H9 (cell line): ENCODE results near the gene EFHD2. TPM values are rescaled to one million over a fixed set of nuclear protein-coding genes. Genes with fewer than 3 reads are reported as not detected.

Experiments
- DNase-seq: peaks from one replicate; pipeline ENCODE4 v3.0.0-alpha.2; 2017
- H2AFZ ChIP-seq: one replicate; pipeline ENCODE4 v1.6.1; 2013; ENCODE audit warnings: mild to moderate bottlenecking, low read length, control low read depth, moderate library complexity
- H2AK5ac ChIP-seq: 2 replicates; pipeline ENCODE4 v1.6.1; 2013; ENCODE audit warnings: low read length, control low read depth, mixed read lengths; ENCODE audit not compliant: insufficient read length
- H2BK120ac ChIP-seq: one replicate; pipeline ENCODE4 v1.6.1; 2013; ENCODE audit warnings: low read depth, mild to moderate bottlenecking, low read length, control low read depth, inconsistent platforms; ENCODE audit not compliant: poor library complexity, severe bottlenecking
- H2BK12ac ChIP-seq: 2 replicates; pipeline ENCODE4 v1.6.1; 2013; ENCODE audit warnings: low read length, control low read depth, mixed read lengths, low read depth; ENCODE audit not compliant: insufficient read length
- H2BK15ac ChIP-seq: 2 replicates; pipeline ENCODE4 v1.6.1; 2013; ENCODE audit warnings: low read depth, low read length, control low read depth
- H2BK20ac ChIP-seq: one replicate; pipeline ENCODE4 v1.6.1; 2013; ENCODE audit warnings: low read depth, mild to moderate bottlenecking, low read length, control low read depth, inconsistent platforms; ENCODE audit not compliant: poor library complexity, severe bottlenecking
- H2BK5ac ChIP-seq: 2 replicates; pipeline ENCODE4 v1.6.1; 2013; ENCODE audit warnings: low read length, control low read depth, mixed read lengths; ENCODE audit not compliant: insufficient read length
- H3K14ac ChIP-seq: 2 replicates; pipeline ENCODE4 v1.6.1; 2013; ENCODE audit warnings: low read length, control low read depth; ENCODE audit not compliant: insufficient read depth
- H3K18ac ChIP-seq: 2 replicates; pipeline ENCODE4 v1.6.1; 2013; ENCODE audit warnings: low read depth, mild to moderate bottlenecking, mixed read lengths, low read length, control low read depth; ENCODE audit not compliant: insufficient read length
- H3K23ac ChIP-seq: 2 replicates; pipeline ENCODE4 v1.6.1; 2013; ENCODE audit warnings: low read length, control low read depth, mixed read lengths, low read depth; ENCODE audit not compliant: insufficient read length
- H3K23me2 ChIP-seq: 2 replicates; pipeline ENCODE4 v1.6.1; 2013; ENCODE audit warnings: low read depth, mild to moderate bottlenecking, mixed read lengths, low read length, control low read depth; ENCODE audit not compliant: insufficient read length, poor library complexity, severe bottlenecking
- H3K27ac ChIP-seq: 2 replicates; pipeline ENCODE4 v1.5.1; 2013; ENCODE audit warnings: low read length, control low read depth, mixed read lengths, low read depth; ENCODE audit not compliant: insufficient read length
- H3K27me3 ChIP-seq: 2 replicates; pipeline ENCODE4 v1.6.1; 2013; ENCODE audit warnings: low read length, control low read depth, inconsistent platforms; ENCODE audit not compliant: insufficient read depth
- H3K4ac ChIP-seq: 2 replicates; pipeline ENCODE4 v1.6.1; 2013; ENCODE audit warnings: low read depth, mild to moderate bottlenecking, control low read depth, inconsistent platforms, low read length, moderate library complexity
- H3K4me1 ChIP-seq: 2 replicates; pipeline ENCODE4 v1.6.1; 2013; ENCODE audit warnings: low read length, control low read depth, inconsistent platforms; ENCODE audit not compliant: insufficient read depth
- H3K4me2 ChIP-seq: 2 replicates; pipeline ENCODE4 v1.6.1; 2013; ENCODE audit warnings: low read length, control low read depth, mixed read lengths; ENCODE audit not compliant: insufficient read length, insufficient read depth
- H3K56ac ChIP-seq: 2 replicates; pipeline ENCODE4 v1.6.1; 2013; ENCODE audit warnings: low read depth, mild to moderate bottlenecking, mixed read lengths, low read length, control low read depth; ENCODE audit not compliant: insufficient read length
- H3K79me1 ChIP-seq: 2 replicates; pipeline ENCODE4 v1.6.1; 2013; ENCODE audit warnings: low read depth, mild to moderate bottlenecking, moderate library complexity, low read length, control low read depth, inconsistent platforms; ENCODE audit not compliant: insufficient read depth, poor library complexity, severe bottlenecking
- H3K79me2 ChIP-seq: 2 replicates; pipeline ENCODE4 v1.6.1; 2013; ENCODE audit warnings: low read length, control low read depth, inconsistent platforms; ENCODE audit not compliant: insufficient read depth
- H3K9ac ChIP-seq: 2 replicates; pipeline ENCODE4 v1.6.1; 2013; ENCODE audit warnings: low read length, control low read depth, mixed read lengths; ENCODE audit not compliant: insufficient read length; ENCODE audit errors: extremely low read depth
- H3K9me3 ChIP-seq: one replicate; pipeline ENCODE4 v1.6.1; 2013; ENCODE audit warnings: low read depth, low read length, inconsistent platforms; ENCODE audit not compliant: control insufficient read depth
- H3T11ph ChIP-seq: one replicate; pipeline ENCODE4 v1.6.1; 2013; ENCODE audit warnings: mild to moderate bottlenecking, low read length, control low read depth, inconsistent platforms
- H4K20me1 ChIP-seq: one replicate; pipeline ENCODE4 v1.6.1; 2013; ENCODE audit not compliant: control insufficient read depth, insufficient read length, insufficient read depth
- H4K5ac ChIP-seq: 2 replicates; pipeline ENCODE4 v1.6.1; 2013; ENCODE audit warnings: low read depth, mild to moderate bottlenecking, mixed read lengths, low read length, control low read depth; ENCODE audit not compliant: insufficient read length
- H4K8ac ChIP-seq: replicated peaks from 2 replicates; pipeline ENCODE4 v1.6.1; 2013; ENCODE audit warnings: low read length, control low read depth, mixed read lengths, low read depth; ENCODE audit not compliant: insufficient read length
- H4K91ac ChIP-seq: 2 replicates; pipeline ENCODE4 v1.6.1; 2013; ENCODE audit warnings: low read depth, mild to moderate bottlenecking, moderate library complexity, mixed read lengths, low read length, control low read depth; ENCODE audit not compliant: insufficient read length
- H3K27ac Mint-ChIP-seq, 3 experiments: 2 replicates in 2 of 3; 3 replicates in 1 of 3; pipeline ENCODE4 v1.8.0; 2020 to 2021; ENCODE audit warnings: mixed read lengths in 3 of 3, mild to moderate bottlenecking in 1 of 3, moderate library complexity in 1 of 3
- H3K27me3 Mint-ChIP-seq: 2 replicates; pipeline ENCODE4 v1.8.0; 2021; ENCODE audit warnings: low read depth, mild to moderate bottlenecking, moderate library complexity, mixed read lengths
- H3K36me3 Mint-ChIP-seq, 3 experiments: 2 replicates in 2 of 3; 3 replicates in 1 of 3; pipeline ENCODE4 v1.8.0; 2020 to 2021; ENCODE audit warnings: low read depth in 3 of 3, mixed read lengths in 3 of 3; ENCODE audit not compliant: insufficient read depth in 1 of 3
- H3K4me1 Mint-ChIP-seq, 2 experiments: 2 replicates each; pipeline ENCODE4 v1.8.0; 2020; ENCODE audit warnings: mixed read lengths in 2 of 2
- H3K4me3 Mint-ChIP-seq, 2 experiments: 2 replicates in 1 of 2; 3 replicates in 1 of 2; pipeline ENCODE4 v1.8.0; 2020 to 2021; ENCODE audit warnings: mild to moderate bottlenecking in 2 of 2, mixed read lengths in 2 of 2, moderate library complexity in 1 of 2
- H3K9me3 Mint-ChIP-seq, 2 experiments: 2 replicates in 1 of 2; 3 replicates in 1 of 2; pipeline ENCODE4 v1.8.0; 2020; ENCODE audit warnings: mild to moderate bottlenecking in 2 of 2, mixed read lengths in 2 of 2, moderate library complexity in 1 of 2
- CTCF ChIP-seq: fragments of 200-600 bp; sonication (generic); conservative IDR thresholded peaks from 3 replicates; pipeline ENCODE4 v1.8.0; 2021; ENCODE audit warnings: antibody characterized with exemption, mild to moderate bottlenecking
- WGBS: extraction: QIAGEN DNeasy Blood & Tissue Kit; methylation state at CpG from one replicate; pipeline ENCODE4 v1.1.7; 2013; ENCODE audit warnings: missing lambda C conversion rate, low lambda C conversion rate, mixed read lengths; ENCODE audit not compliant: insufficient read length; ENCODE audit errors: extremely low coverage; 5-methylcytosine and 5-hydroxymethylcytosine counted together
- total RNA-seq: library from RNA; stranded (reverse); gene quantifications from 2 replicates; pipeline ENCODE4 v1.2.1, GENCODE V29; 2021

EFHD2 gene
- total RNA-seq, 1 experiment from 2014 or later: 16.5 TPM

DNA sequence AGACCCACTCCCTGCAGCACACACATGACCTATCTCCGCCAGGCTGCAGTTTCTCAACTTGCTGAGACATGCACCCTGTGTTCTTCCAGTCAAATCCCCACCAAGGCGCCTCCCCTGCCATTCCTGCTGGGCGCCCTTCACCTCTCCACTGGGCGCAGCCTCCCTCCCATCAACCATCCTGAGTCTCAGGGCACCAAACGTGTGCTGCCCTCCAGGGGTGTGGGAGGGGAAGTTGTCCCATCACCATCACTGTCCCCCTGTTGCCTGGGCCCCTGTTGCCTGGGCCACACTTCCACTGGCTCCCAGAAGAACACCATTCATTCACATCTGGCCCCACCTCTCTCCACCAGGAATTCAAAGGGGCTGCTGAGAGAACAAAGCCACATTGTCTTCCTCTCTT is 44.9 kb upstream of the EFHD2 start:
- peaks cover 11% of the 10 kb centered on the region for H3K27me3 Mint-ChIP-seq
- Histone ChIP-seq H3K79me1 (no peaks in the 10 kb centered on the region), H3K23me2 (no peaks in the 10 kb centered on the region), H2BK5ac (no peak overlapping the region), H3T11ph (no peak overlapping the region), H4K8ac (no peak overlapping the region), H2BK15ac (no peak overlapping the region), H3K27ac (no peak overlapping the region), H3K23ac (no peak overlapping the region), H2BK20ac (no peak overlapping the region), H3K4ac (no peak overlapping the region), H3K9ac (no peak overlapping the region), H2AK5ac (no peak overlapping the region), H3K18ac (no peak overlapping the region), H2AFZ (no peak overlapping the region), H4K20me1 (no peaks in the 10 kb centered on the region), H3K4me1 (no peaks in the 10 kb centered on the region), H2BK120ac (no peak overlapping the region), H3K56ac (no peak overlapping the region), H3K27me3 (no peaks in the 10 kb centered on the region), H4K91ac (no peak overlapping the region), H3K9me3 (no peaks in the 10 kb centered on the region), H3K4me2 (no peak overlapping the region), H3K14ac (no peak overlapping the region), H4K5ac (no peak overlapping the region), H2BK12ac (no peak overlapping the region), H3K79me2 (no peaks in the 10 kb centered on the region)
- peaks cover 9 to 18% of the 10 kb centered on the region in 2 experiments for H3K4me1 Mint-ChIP-seq
- no peaks in the 10 kb centered on the region for H3K36me3 Mint-ChIP-seq
- no CpG with 5 or more reads among the region's 5 CpGs for WGBS
- no peaks in the 10 kb centered on the region for H3K9me3 Mint-ChIP-seq
- H3K4me3 Mint-ChIP-seq: peak overlapping the region in 1 of 2 experiments; percentile 3; a peak in 1 of 5 replicates
- peak; percentile 33; the same call in 2 of the 3 replicates for TF ChIP-seq CTCF
- peak; percentile 41 for DNase-seq
- no peak overlapping the region for H3K27ac Mint-ChIP-seq
